Progenitor cell of endocrine pancreas (in vitro differentiated cells): ENCODE results near the gene TBC1D16. TPM values are rescaled to one million over a fixed set of nuclear protein-coding genes. Genes with fewer than 3 reads are reported as not detected.

Experiments
- DNase-seq: peaks from one replicate; pipeline ENCODE4 v3.0.0; 2021; ENCODE audit warnings: low spot score; ENCODE audit not compliant: unreplicated experiment
- H3K27ac Mint-ChIP-seq: 2 replicates; pipeline ENCODE4 v1.8.0; 2021; ENCODE audit warnings: mild to moderate bottlenecking, moderate library complexity, mixed read lengths
- H3K27me3 Mint-ChIP-seq: 2 replicates; pipeline ENCODE4 v1.8.0; 2021; ENCODE audit warnings: mixed read lengths
- H3K36me3 Mint-ChIP-seq: 2 replicates; pipeline ENCODE4 v1.8.0; 2022; ENCODE audit warnings: mixed read lengths; ENCODE audit not compliant: insufficient read depth
- H3K4me1 Mint-ChIP-seq: 2 replicates; pipeline ENCODE4 v1.8.0; 2021; ENCODE audit warnings: low read depth, mixed read lengths
- H3K4me3 Mint-ChIP-seq: 2 replicates; pipeline ENCODE4 v1.8.0; 2021; ENCODE audit warnings: low read depth, mild to moderate bottlenecking, moderate library complexity, mixed read lengths
- H3K9me3 Mint-ChIP-seq: 2 replicates; pipeline ENCODE4 v1.8.0; 2021; ENCODE audit warnings: low read depth, mixed read lengths
- CTCF ChIP-seq: fragments of 200-600 bp; sonication (generic); IDR thresholded peaks from one replicate; pipeline ENCODE4 v1.5.0; 2021; ENCODE audit warnings: antibody characterized with exemption, mild to moderate bottlenecking; ENCODE audit not compliant: unreplicated experiment
- total RNA-seq: library from RNA; stranded (reverse); gene quantifications from 2 replicates; pipeline ENCODE4 v1.2.1, GENCODE V29; 2021

Gene TBC1D16
- total RNA-seq, 1 donor from 2014 or later = 85.1 TPM

GRCh38 chr17:79940459-79941087, 95.1 kb downstream of the TBC1D16 start:
- H3K36me3 Mint-ChIP-seq = peaks cover 23% of the 10 kb centered on the region
- no peak overlapping the region for H3K4me3 Mint-ChIP-seq
- no peak overlapping the region for H3K27ac Mint-ChIP-seq
- DNase-seq = no peak
- no peaks in the 10 kb centered on the region for H3K27me3 Mint-ChIP-seq
- H3K9me3 Mint-ChIP-seq = no peaks in the 10 kb centered on the region
- no peaks in the 10 kb centered on the region for H3K4me1 Mint-ChIP-seq
- TF ChIP-seq CTCF = no peak

GRCh38 chr17:79939755-79940458, 95.8 kb downstream of the TBC1D16 start:
- Mint-ChIP-seq H3K27ac (no peak overlapping the region), H3K36me3 (peaks cover 23% of the 10 kb centered on the region), H3K9me3 (no peaks in the 10 kb centered on the region), H3K27me3 (no peaks in the 10 kb centered on the region), H3K4me1 (peaks cover 4% of the 10 kb centered on the region), H3K4me3 (no peak overlapping the region)
- DNase-seq = no peak
- no peak for TF ChIP-seq CTCF

GRCh38 chr17:79939094-79939435, 96.6 kb downstream of the TBC1D16 start:
- Mint-ChIP-seq H3K9me3 (no peaks in the 10 kb centered on the region), H3K27ac (no peak overlapping the region), H3K4me3 (no peak overlapping the region), H3K27me3 (no peaks in the 10 kb centered on the region), H3K36me3 (peaks cover 18% of the 10 kb centered on the region), H3K4me1 (peaks cover 8% of the 10 kb centered on the region)
- DNase-seq = no peak
- TF ChIP-seq CTCF = no peak

GRCh38 chr17:79938336-79939093, 97.2 kb downstream of the TBC1D16 start:
- TF ChIP-seq CTCF = no peak
- Mint-ChIP-seq H3K9me3 (no peaks in the 10 kb centered on the region), H3K27me3 (no peaks in the 10 kb centered on the region), H3K4me1 (peaks cover 8% of the 10 kb centered on the region), H3K27ac (no peak overlapping the region), H3K4me3 (no peak overlapping the region), H3K36me3 (peaks cover 13% of the 10 kb centered on the region)
- no peak for DNase-seq
